ENCODE measurements around the gene DHX16. TPM values are rescaled to one million over a fixed set of nuclear protein-coding genes. Genes with fewer than 3 reads are reported as not detected.
"Not testable (repeated sequence)": the region's sequence is repeated elsewhere in the genome, so short reads cannot be mapped to it uniquely, and the experiment has no call there.

The DHX16 gene
- total and polyA plus RNA-seq, 7 donors = 26.6 to 70.3 (median 40.3) TPM

GRCh38 chr6:30719791-30720737 is 47.3 kb upstream of the DHX16 start, which contains the start of gene TUBB:
TUBB (plus strand) TSS chr6:30720352; CDS start chr6:30720507, 155 bp downstream.
- peak; percentile 75 to 78 (median 76) for ATAC-seq
- peak within 1 kb of the TSS; percentile 96 for H3K4me3 ChIP-seq
- no peaks in the 10 kb centered on the region for H3K9me3 ChIP-seq
- TF ChIP-seq CTCF (IDR thresholded peaks at IDR 0.05) = peak; percentile 12
- 0 to 1% (median 1%) methylated on average over 35 to 38 of the region's 38 CpGs for WGBS, 3 donors
- peaks cover 4 to 33% of the 10 kb centered on the region in 2 donors for H3K36me3 ChIP-seq (ENCODE audit: insufficient read depth in 1 of 2, low read depth in 1 of 2)
- H3K27me3 ChIP-seq (ENCODE audit: insufficient read depth in 3 of 3, low read length in 2 of 3) = no peaks in the 10 kb centered on the region
- DNase-seq = peak; percentile 97 to 98
- H3K4me1 ChIP-seq = peaks cover 39% of the 10 kb centered on the region
- peak within 1 kb of the TSS; percentile 98 for H3K27ac ChIP-seq
- intact Hi-C loops (cut with DNase I) = loop anchor here (2.0 to 10.0 kb wide), 4 partner anchors 33 to 175 kb away; partner anchors contain the start of genes ATAT1 (in 1 of the 2), MRPS18B (in 1 of the 2), PPP1R10 (in 1 of the 2) and PPP1R18 (in 1 of the 2)

GRCh38 chr6:30719356-30719755 is 46.5 kb upstream of the DHX16 start:
- TF ChIP-seq CTCF (IDR thresholded peaks at IDR 0.05) = no peak
- H3K4me3 ChIP-seq = peak overlapping the region; percentile 96
- DNase-seq = no peak
- no peaks in the 10 kb centered on the region for H3K27me3 ChIP-seq (ENCODE audit: insufficient read depth in 3 of 3, low read length in 2 of 3)
- H3K27ac ChIP-seq = peak overlapping the region; percentile 98
- H3K9me3 ChIP-seq = no peaks in the 10 kb centered on the region
- H3K36me3 ChIP-seq (ENCODE audit: insufficient read depth in 1 of 2, low read depth in 1 of 2) = peaks cover 0 to 33% of the 10 kb centered on the region in 2 donors
- H3K4me1 ChIP-seq = peaks cover 39% of the 10 kb centered on the region
- intact Hi-C loops (cut with DNase I) = loop anchor here in 1 of 2 donors (5.0 kb wide), 1 partner anchor 92 kb away; the partner anchor contains the start of gene ATAT1
- WGBS, 3 donors = 32 to 39% (median 34%) methylated on average over 8 of the region's 8 CpGs
- ATAC-seq = no peak

- H3K9me3 ChIP-seq; DNase-seq; H3K27me3 ChIP-seq (ENCODE audit: insufficient read depth in 3 of 3, low read length in 2 of 3); ATAC-seq: not testable (repeated sequence)
- 77 to 80% (median 79%) methylated on average over 37 of the region's 37 CpGs for WGBS, 3 donors
- peak overlapping the region; percentile 98 for H3K27ac ChIP-seq
- peak overlapping the region; percentile 66 for H3K4me3 ChIP-seq
- H3K36me3 ChIP-seq (ENCODE audit: insufficient read depth in 1 of 2, low read depth in 1 of 2) = peaks cover 0 to 33% of the 10 kb centered on the region in 2 donors
- intact Hi-C loops (cut with DNase I) = loop anchor here in 1 of 2 donors (5.0 kb wide), 1 partner anchor 91 kb away; the partner anchor contains the start of gene ATAT1
- peaks cover 33% of the 10 kb centered on the region for H3K4me1 ChIP-seq
Measured at GRCh38 chr6:30717845-30718720, 45.3 kb upstream of the DHX16 start.

- 0 to 1% (median 0%) methylated on average over 48 of the region's 48 CpGs for WGBS, 3 donors
- no peaks in the 10 kb centered on the region for H3K9me3 ChIP-seq
- DNase-seq (peak; percentile 100), ATAC-seq (peak; percentile 79 to 88 (median 81))
- no peaks in the 10 kb centered on the region for H3K27me3 ChIP-seq (ENCODE audit: insufficient read depth in 3 of 3, low read length in 2 of 3)
- TF ChIP-seq CTCF (IDR thresholded peaks at IDR 0.05) = peak; percentile 41
- H3K36me3 ChIP-seq (ENCODE audit: insufficient read depth in 1 of 2, low read depth in 1 of 2) = peaks cover 0 to 33% of the 10 kb centered on the region in 2 donors
- H3K27ac ChIP-seq = peak within 1 kb of the TSS; percentile 98
- H3K4me1 ChIP-seq = peaks cover 26% of the 10 kb centered on the region
- intact Hi-C loops (cut with DNase I) = loop anchor here in 1 of 2 donors (5.0 kb wide), 1 partner anchor 90 kb away; the partner anchor contains the start of gene ATAT1
- H3K4me3 ChIP-seq = peak within 1 kb of the TSS; percentile 66
Measured at GRCh38 chr6:30717129-30717844, 44.5 kb upstream of the DHX16 start, which contains the start of gene MDC1. MDC1 (minus strand) TSS chr6:30717281; CDS start chr6:30715175, 2,106 bp downstream.

Measured in psoas muscle (tissue), 8 donors.